Mucosa of descending colon (tissue), 3 donors: ENCODE results near the gene PPARGC1A. TPM values are rescaled to one million over a fixed set of nuclear protein-coding genes. Genes with fewer than 3 reads are reported as not detected.

Experiments
- ATAC-seq: fragments of 200-7000 bp; cut with Tn5 transposase; one replicate; pipeline ENCODE4 v1.9.1; 2020; ENCODE audit warnings: mild to moderate bottlenecking, moderate library complexity
- DNase-seq, 3 donors: peaks; one replicate each; pipeline ENCODE4 v3.0.0-alpha.2; 2020
- H3K36me3 ChIP-seq: fragments of 200-600 bp; one replicate; pipeline ENCODE4 v1.8.0; 2021; ENCODE audit warnings: low read depth, mild to moderate bottlenecking
- H3K4me1 ChIP-seq: fragments of 200-600 bp; one replicate; pipeline ENCODE4 v1.8.0; 2021; ENCODE audit warnings: low read depth, mild to moderate bottlenecking
- H3K4me3 ChIP-seq: fragments of 200-600 bp; one replicate; pipeline ENCODE4 v1.8.0; 2021; ENCODE audit warnings: mild to moderate bottlenecking
- H3K9me3 ChIP-seq: fragments of 200-600 bp; one replicate; pipeline ENCODE4 v1.8.0; 2021; ENCODE audit warnings: mild to moderate bottlenecking
- CTCF ChIP-seq: fragments of 200-600 bp; IDR thresholded peaks from one replicate; pipeline ENCODE4 v1.8.0; 2022; ENCODE audit warnings: antibody characterized with exemption, mild to moderate bottlenecking
- intact Hi-C, 2 donors: fragments of 100-400 bp; cut with DNase I in 1 of 2; cut with micrococcal nuclease in 1 of 2; formaldehyde crosslinking; loops; one replicate each; pipeline versions ENCODE4 v1.11.0 to v1.11.1; 2022; cut with DNase I, micrococcal nuclease
- total RNA-seq, 3 donors: library from RNA; stranded (reverse); fragmentation: NEBNext Ultra II Directional in 2 of 3; extraction: Animal tissue kit (Norgen Biotek cat#: 25700) in 2 of 3; gene quantifications; one replicate each; pipeline versions ENCODE4 v1.2.1 to v1.2.4, GENCODE V29; 2021 to 2023
- donor health status: DM: no; HTN: no; CAD: no; lungs with moderate emphysema.
- donor health status: DM: no; HTN: no; CAD: no.
- donor health status: DM: no; HTN: yes; CAD: no.

The PPARGC1A gene
- total RNA-seq, 3 donors from 2014 or later = 55.4 to 139 (median 71.5) TPM

GRCh38 chr4:23779422-23779821 lies 110.4 kb downstream of the PPARGC1A start:
- Histone ChIP-seq H3K4me1 (no peaks in the 10 kb centered on the region), H3K4me3 (no peak overlapping the region), H3K36me3 (no peaks in the 10 kb centered on the region), H3K9me3 (no peaks in the 10 kb centered on the region)
- no peak for ATAC-seq
- no peak for DNase-seq
- no peak for TF ChIP-seq CTCF
- intact Hi-C loops = no loop called here

DNA sequence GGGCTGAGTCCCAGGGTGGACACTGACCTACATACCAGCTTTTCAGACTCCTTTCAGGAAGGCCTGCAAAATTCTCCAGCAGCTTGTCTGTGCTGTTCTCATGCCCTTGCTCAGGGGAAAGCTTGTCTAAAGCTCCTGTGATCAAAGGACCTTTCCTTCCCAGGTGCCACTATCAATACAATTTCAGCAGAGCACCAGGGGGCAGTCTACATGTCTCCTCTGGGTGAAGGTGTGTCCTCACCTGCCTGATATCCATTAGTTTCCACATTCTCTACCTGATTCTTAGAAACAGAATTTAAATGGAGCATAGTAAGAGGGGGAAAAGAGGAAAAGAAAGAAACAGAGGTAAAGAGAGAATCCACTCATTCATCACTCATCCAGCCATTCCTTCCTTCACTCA lies 114.2 kb downstream of the PPARGC1A start:
- H3K4me1 ChIP-seq = no peaks in the 10 kb centered on the region
- H3K4me3 ChIP-seq = no peak overlapping the region
- no peaks in the 10 kb centered on the region for H3K9me3 ChIP-seq
- DNase-seq = peak in 1 of 3 donors; percentile 51
- TF ChIP-seq CTCF = no peak
- ATAC-seq = peak; percentile 60
- H3K36me3 ChIP-seq = no peaks in the 10 kb centered on the region
- intact Hi-C loops = no loop called here

DNA sequence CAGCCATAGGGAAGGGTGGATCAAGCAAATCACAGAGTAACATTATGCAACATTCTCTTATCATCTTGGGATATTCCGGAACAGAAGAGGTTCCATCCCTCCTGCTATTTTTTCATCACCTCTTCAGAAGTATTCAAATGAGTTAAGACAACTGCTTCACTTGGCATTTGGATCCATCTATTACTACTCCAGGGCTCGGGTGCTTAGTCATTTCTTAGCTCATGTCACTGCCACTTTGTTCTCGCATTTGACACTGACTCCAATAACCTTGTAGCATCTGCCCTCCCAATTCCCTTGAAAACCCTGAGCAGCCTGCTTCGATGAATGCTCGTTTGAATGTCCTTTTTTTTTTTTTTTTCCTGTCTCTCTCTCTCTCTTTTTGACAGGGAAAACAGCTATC lies 114.9 kb downstream of the PPARGC1A start:
- ATAC-seq (no peak), DNase-seq (no peak)
- no peaks in the 10 kb centered on the region for H3K36me3 ChIP-seq
- intact Hi-C loops = no loop called here
- no peaks in the 10 kb centered on the region for H3K4me1 ChIP-seq
- no peak overlapping the region for H3K4me3 ChIP-seq
- no peaks in the 10 kb centered on the region for H3K9me3 ChIP-seq
- TF ChIP-seq CTCF = no peak

DNA sequence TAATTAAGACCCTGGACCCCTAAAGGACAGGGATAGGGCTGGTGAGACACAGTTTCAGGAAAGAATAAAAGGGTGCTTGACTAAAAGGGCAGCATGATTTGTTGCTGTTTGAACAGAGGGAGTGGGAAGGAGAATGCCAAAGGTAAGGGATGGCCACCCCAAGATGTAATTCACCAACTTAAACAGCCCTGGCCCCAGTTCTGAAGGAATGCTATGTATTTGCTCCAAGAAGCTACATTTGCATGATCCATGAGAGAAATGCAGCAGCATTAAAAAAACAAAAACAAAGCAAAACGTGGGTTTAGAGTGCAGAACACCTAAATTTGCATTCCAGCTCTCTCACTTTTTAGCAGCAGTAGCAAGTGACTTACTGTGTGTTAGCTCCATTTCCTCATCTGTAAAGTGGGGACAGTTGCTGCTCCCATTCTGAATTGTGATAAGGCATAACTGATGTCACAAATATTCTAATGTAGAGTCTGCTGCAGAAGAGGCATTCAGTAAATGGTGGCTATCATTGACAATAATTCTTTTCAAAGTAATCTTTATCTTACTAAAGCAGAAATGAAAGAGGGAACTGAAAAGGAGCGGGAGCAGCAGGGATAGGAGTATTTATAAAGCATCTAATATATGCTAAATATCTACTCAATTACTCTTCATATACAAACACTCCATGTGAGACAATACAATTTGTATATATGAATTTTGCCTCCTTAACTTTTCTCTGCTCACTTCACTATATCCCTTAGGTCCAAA lies 115.8 kb downstream of the PPARGC1A start:
- Histone ChIP-seq H3K9me3 (no peaks in the 10 kb centered on the region), H3K4me1 (no peaks in the 10 kb centered on the region), H3K4me3 (no peak overlapping the region), H3K36me3 (no peaks in the 10 kb centered on the region)
- intact Hi-C loops = no loop called here
- no peak for DNase-seq
- no peak for TF ChIP-seq CTCF
- ATAC-seq = no peak

- ATAC-seq (peak; percentile 55), DNase-seq (no peak)
- no peak for TF ChIP-seq CTCF
- H3K36me3 ChIP-seq = no peaks in the 10 kb centered on the region
- no peaks in the 10 kb centered on the region for H3K4me1 ChIP-seq
- H3K9me3 ChIP-seq = no peaks in the 10 kb centered on the region
- intact Hi-C loops = no loop called here
- no peak overlapping the region for H3K4me3 ChIP-seq
Measured at GRCh38 chr4:23770011-23770410, 119.8 kb downstream of the PPARGC1A start.
